Astrocyte of the spinal cord (primary cell): ENCODE measurements around the gene TRPC1.

Experiments used
- DNase-seq: peaks from one replicate; pipeline ENCODE4 v3.0.0; 2011; ENCODE audit warnings: low read depth, low spot score
- H3K4me3 ChIP-seq: 2 replicates; pipeline ENCODE4 v1.5.1; 2011; ENCODE audit warnings: low read depth, mild to moderate bottlenecking, low read length, moderate library complexity
- in situ Hi-C: cut with HindIII; loops from 2 replicates; pipeline ENCODE4 v1.10.0; 2017; ENCODE audit warnings: low sequenced_read_pairs
- TF ChIP-seq, protein P1 (sequence below): IDR thresholded peaks from 2 replicates; pipeline ENCODE4 v1.5.1; 2012; ENCODE audit warnings: low read depth, mild to moderate bottlenecking, low read length, inconsistent platforms

The TRPC1 gene

DNA sequence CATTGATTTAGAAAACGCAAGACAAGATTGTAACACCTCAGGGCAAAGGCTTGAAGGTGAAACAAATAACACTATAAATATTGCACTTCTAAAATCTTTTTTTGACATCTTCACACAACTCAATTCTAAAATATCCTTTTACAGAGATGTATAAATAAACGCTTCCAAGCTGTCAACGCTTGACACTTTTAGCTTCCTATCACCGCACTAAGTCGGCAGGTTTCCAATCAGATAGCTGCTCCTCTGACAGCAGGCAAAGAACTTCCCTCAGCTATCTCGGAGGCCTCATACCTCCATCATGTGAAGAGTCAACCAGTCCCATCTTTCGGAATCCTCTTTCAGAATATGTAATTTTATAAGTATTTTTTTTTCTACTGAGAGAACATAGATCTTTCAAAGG is 94.1 kb downstream of the TRPC1 start:
- TF ChIP-seq, protein P1, sequence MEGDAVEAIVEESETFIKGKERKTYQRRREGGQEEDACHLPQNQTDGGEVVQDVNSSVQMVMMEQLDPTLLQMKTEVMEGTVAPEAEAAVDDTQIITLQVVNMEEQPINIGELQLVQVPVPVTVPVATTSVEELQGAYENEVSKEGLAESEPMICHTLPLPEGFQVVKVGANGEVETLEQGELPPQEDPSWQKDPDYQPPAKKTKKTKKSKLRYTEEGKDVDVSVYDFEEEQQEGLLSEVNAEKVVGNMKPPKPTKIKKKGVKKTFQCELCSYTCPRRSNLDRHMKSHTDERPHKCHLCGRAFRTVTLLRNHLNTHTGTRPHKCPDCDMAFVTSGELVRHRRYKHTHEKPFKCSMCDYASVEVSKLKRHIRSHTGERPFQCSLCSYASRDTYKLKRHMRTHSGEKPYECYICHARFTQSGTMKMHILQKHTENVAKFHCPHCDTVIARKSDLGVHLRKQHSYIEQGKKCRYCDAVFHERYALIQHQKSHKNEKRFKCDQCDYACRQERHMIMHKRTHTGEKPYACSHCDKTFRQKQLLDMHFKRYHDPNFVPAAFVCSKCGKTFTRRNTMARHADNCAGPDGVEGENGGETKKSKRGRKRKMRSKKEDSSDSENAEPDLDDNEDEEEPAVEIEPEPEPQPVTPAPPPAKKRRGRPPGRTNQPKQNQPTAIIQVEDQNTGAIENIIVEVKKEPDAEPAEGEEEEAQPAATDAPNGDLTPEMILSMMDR = no peak
- in situ Hi-C loops = no loop called here
- no peak overlapping the region for H3K4me3 ChIP-seq
- DNase-seq = no peak

DNA sequence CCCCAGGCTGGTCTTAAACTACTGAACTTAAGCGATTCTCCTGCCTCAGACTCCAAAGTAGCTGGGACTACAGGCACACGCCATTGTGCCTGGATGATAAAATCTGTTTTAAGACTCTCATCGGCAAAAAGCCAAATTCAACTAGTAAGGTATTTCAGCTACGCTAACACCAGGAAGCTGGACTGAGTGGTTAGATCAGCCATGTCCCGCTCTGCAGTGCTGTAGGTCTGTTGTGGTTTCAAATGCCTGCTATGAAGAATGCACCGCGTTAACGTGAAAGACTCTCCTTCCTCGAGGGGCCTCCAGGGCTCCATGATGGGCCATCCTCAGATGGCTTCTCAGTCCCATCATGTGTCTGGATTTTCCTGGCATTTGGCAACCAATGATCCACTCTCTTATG is 94.8 kb downstream of the TRPC1 start:
- in situ Hi-C loops = no loop called here
- TF ChIP-seq, protein P1 = no peak
- DNase-seq = no peak
- no peak overlapping the region for H3K4me3 ChIP-seq

DNA sequence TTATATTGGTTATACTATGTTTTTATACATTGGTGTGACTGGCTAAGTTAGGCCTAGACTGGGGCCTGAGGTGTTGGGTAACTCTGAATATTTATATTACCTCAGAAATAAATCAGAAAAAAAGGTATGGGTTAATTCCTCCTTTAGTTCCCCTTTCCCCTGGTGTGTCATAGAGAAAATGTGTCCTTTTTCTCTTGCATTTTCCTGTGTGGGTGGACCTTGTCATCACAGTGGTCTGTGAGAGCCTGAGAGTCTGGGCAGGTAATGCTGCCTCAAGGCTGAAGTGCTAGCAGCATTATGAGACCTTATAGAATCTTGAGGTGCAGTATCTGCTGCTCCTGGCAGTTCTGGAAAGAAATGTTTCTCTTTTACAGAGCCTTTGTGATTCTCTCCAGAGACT is 95.3 kb downstream of the TRPC1 start:
- no peak for DNase-seq
- TF ChIP-seq, protein P1 = no peak
- in situ Hi-C loops = no loop called here

DNA sequence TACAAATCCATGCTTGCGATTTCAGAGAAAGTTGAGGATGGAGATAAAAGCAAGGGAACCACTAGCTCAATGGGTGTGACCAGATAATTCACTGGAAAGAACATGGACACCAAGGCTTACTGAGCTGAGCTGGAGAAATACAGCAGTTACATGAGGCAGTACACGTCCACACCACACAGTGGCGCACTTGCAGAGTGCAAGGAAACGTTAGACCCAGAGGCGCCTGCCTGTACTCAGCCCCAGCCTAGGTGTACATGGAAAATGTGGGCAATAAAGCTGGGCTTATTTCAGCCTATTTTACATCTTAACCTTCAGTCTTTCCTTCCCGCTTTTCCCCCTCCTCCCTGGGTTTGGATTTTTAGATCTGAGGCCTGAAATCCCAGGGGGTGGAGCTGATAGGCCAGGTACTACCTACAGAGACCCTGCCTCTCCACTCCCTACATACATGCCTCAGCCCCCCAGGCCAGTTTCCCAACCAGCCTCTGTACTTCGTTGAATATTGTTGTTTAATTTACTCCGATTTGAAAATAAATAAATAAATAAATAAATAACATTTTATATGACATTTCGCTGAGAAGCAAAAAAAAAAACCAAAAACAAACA is 105.0 kb downstream of the TRPC1 start:
- DNase-seq = peak; percentile 81
- TF ChIP-seq, protein P1 = peak; percentile 97
- in situ Hi-C loops = loop anchor here (25.0 kb wide), 1 partner anchor 242 kb away; the partner anchor contains the start of genes ATR and PLS1

More for the DNA sequence above, 95.3 kb downstream of the TRPC1 start:
- no peak overlapping the region for H3K4me3 ChIP-seq

DNA sequence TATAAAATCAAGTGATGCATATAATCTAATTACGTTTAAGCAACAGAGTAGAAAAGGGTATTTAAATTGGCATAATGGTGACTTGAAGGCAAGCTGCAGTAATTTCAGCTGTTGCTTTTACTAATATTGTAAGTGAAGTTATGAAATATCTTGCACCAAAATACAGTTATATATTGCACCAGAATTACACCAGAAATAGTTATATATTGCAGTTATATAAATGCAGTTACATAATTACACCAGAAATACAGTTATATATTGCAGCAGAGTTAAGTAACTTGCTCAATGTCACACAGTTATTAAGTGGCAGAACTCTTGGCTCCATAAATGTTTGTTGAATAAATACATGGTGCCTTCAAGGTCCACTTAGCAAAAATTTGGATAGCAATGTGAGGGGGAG is 113.7 kb downstream of the TRPC1 start:
- H3K4me3 ChIP-seq = no peak overlapping the region
- DNase-seq = no peak
- TF ChIP-seq, protein P1 = no peak
- in situ Hi-C loops = loop anchor here (25.0 kb wide), 1 partner anchor 250 kb away; the partner anchor contains the start of genes ATR and PLS1

More for the DNA sequence above, 105.0 kb downstream of the TRPC1 start:
- H3K4me3 ChIP-seq = no peak overlapping the region

DNA sequence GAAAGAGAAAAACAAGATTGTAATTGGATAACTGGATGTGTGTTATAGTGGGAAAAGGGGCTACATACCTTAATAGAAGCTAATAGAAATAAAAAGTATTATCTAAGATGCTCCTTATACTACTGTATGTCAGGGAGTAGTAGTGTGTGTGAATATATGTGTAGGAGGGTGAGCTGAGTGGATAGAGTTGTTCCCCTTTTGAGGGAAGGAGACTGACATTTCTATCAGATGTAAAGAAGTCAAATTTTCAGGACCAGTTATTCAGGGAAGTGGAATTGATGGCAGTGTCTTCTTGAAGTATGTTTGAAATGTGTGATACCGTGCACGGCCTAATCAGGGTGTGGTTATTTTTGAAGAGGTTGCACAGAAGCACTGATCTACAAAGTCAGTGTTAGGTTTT is 116.0 kb downstream of the TRPC1 start:
- no peak overlapping the region for H3K4me3 ChIP-seq
- in situ Hi-C loops = loop anchor here (25.0 kb wide), 1 partner anchor 253 kb away; the partner anchor contains the start of genes ATR and PLS1
- TF ChIP-seq, protein P1 = no peak
- no peak for DNase-seq
